Endothelial cell (in vitro differentiated cells): ENCODE measurements around the gene ST3GAL2. TPM values are rescaled to one million over a fixed set of nuclear protein-coding genes. Genes with fewer than 3 reads are reported as not detected.
"Not testable (repeated sequence)": the region's sequence is repeated elsewhere in the genome, so short reads cannot be mapped to it uniquely, and the experiment has no call there.

ENCODE experiments used
- DNase-seq: peaks from one replicate; pipeline ENCODE4 v3.0.0; 2021; ENCODE audit warnings: low spot score
- H3K27ac Mint-ChIP-seq: one replicate; pipeline ENCODE4 v1.8.0; 2021; ENCODE audit warnings: mixed read lengths, inconsistent platforms; ENCODE audit not compliant: unreplicated experiment
- H3K27me3 Mint-ChIP-seq: one replicate; pipeline ENCODE4 v1.8.0; 2021; ENCODE audit warnings: mild to moderate bottlenecking, moderate library complexity, mixed read lengths, inconsistent platforms; ENCODE audit not compliant: unreplicated experiment
- H3K36me3 Mint-ChIP-seq: one replicate; pipeline ENCODE4 v1.8.0; 2021; ENCODE audit warnings: mild to moderate bottlenecking, low read depth, mixed read lengths, inconsistent platforms; ENCODE audit not compliant: unreplicated experiment
- H3K4me1 Mint-ChIP-seq: one replicate; pipeline ENCODE4 v1.8.0; 2021; ENCODE audit warnings: mild to moderate bottlenecking, mixed read lengths, inconsistent platforms; ENCODE audit not compliant: unreplicated experiment
- H3K4me3 Mint-ChIP-seq: one replicate; pipeline ENCODE4 v1.8.0; 2021; ENCODE audit warnings: mild to moderate bottlenecking, mixed read lengths, inconsistent platforms; ENCODE audit not compliant: unreplicated experiment
- H3K9me3 Mint-ChIP-seq: one replicate; pipeline ENCODE4 v1.8.0; 2021; ENCODE audit warnings: mixed read lengths, inconsistent platforms; ENCODE audit not compliant: unreplicated experiment
- total RNA-seq: library from RNA; stranded (reverse); fragmentation: NEBNext Ultra II Directional; extraction: Animal tissue kit (Norgen Biotek cat#: 25700); gene quantifications from one replicate; pipeline ENCODE4 v1.2.1, GENCODE V29; 2021; ENCODE audit not compliant: unreplicated experiment
- TF ChIP-seq, protein P1 (sequence below): fragments of 200-600 bp; sonication (generic); IDR thresholded peaks from one replicate; pipeline ENCODE4 v1.5.0; 2021; ENCODE audit warnings: antibody characterized with exemption; ENCODE audit not compliant: unreplicated experiment

ST3GAL2 gene
- total RNA-seq, 1 donor from 2014 or later: 87.0 TPM

DNA sequence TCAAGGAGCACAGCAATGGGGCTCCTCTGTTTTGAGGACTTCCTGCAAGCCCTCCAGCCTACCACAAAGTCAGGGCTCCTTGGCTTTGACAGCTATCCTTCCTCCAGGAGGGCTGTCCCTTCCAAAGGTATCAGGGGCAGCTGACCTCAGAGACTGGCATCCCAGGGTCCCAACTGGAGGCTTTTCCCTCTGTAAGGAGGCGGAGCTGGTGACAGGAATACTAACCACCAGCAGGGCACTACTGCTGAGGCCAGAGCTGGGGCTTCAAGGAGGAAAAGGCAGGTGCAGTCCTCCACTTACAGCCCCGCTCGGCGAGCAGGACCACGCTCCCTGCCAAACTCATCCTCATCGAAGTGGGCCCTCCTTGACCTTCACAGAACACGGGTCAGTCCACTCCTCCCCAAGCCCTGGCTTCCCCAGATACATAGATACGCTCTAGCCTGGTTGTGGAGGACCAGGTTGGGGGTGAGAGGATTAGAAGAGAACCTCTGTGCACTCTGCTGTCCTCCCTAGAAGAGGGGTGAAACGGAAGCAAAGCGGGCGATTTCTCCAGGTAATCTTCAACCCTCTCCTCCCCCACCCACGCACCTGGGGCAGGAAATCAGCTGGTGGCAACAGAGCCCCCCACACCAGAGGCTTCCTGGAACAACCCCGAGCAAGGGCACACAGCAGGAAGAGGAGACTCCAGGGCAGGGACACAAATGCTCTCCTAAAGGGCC is 20.5 kb downstream of the ST3GAL2 start:
- no peak for DNase-seq
- no peaks in the 10 kb centered on the region for H3K9me3 Mint-ChIP-seq
- peaks cover 14% of the 10 kb centered on the region for H3K27me3 Mint-ChIP-seq
- TF ChIP-seq, protein P1, sequence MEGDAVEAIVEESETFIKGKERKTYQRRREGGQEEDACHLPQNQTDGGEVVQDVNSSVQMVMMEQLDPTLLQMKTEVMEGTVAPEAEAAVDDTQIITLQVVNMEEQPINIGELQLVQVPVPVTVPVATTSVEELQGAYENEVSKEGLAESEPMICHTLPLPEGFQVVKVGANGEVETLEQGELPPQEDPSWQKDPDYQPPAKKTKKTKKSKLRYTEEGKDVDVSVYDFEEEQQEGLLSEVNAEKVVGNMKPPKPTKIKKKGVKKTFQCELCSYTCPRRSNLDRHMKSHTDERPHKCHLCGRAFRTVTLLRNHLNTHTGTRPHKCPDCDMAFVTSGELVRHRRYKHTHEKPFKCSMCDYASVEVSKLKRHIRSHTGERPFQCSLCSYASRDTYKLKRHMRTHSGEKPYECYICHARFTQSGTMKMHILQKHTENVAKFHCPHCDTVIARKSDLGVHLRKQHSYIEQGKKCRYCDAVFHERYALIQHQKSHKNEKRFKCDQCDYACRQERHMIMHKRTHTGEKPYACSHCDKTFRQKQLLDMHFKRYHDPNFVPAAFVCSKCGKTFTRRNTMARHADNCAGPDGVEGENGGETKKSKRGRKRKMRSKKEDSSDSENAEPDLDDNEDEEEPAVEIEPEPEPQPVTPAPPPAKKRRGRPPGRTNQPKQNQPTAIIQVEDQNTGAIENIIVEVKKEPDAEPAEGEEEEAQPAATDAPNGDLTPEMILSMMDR: no peak
- H3K36me3 Mint-ChIP-seq: peaks cover 11% of the 10 kb centered on the region
- peaks cover 65% of the 10 kb centered on the region for H3K4me1 Mint-ChIP-seq
- H3K4me3 Mint-ChIP-seq: no peak overlapping the region
- peak overlapping the region; percentile 30 for H3K27ac Mint-ChIP-seq

DNA sequence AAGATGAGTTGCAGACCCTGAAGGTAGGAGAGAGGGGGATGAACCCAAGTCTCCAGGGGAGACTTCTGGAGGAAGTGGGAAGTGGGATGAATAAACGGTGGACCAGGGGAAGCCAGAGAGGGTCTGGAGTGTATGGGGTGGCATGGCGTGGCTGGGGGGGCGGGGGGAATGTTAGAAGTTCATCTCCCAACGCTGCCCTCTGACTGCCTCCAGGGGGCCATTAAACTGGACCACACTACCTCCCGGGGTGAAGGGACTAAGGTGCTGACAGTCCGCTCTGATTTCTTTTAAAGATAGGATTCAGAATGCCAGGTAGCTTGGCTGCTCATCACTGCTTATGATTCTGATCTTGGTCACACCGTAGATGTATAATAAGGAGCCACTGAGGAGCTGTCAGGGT is 21.2 kb downstream of the ST3GAL2 start:
- DNase-seq: no peak
- H3K4me3 Mint-ChIP-seq: peak overlapping the region; percentile 59
- peaks cover 12% of the 10 kb centered on the region for H3K27me3 Mint-ChIP-seq
- no peaks in the 10 kb centered on the region for H3K9me3 Mint-ChIP-seq
- H3K36me3 Mint-ChIP-seq: peaks cover 11% of the 10 kb centered on the region
- no peak overlapping the region for H3K27ac Mint-ChIP-seq
- TF ChIP-seq, protein P1: no peak
- H3K4me1 Mint-ChIP-seq: peaks cover 59% of the 10 kb centered on the region

DNA sequence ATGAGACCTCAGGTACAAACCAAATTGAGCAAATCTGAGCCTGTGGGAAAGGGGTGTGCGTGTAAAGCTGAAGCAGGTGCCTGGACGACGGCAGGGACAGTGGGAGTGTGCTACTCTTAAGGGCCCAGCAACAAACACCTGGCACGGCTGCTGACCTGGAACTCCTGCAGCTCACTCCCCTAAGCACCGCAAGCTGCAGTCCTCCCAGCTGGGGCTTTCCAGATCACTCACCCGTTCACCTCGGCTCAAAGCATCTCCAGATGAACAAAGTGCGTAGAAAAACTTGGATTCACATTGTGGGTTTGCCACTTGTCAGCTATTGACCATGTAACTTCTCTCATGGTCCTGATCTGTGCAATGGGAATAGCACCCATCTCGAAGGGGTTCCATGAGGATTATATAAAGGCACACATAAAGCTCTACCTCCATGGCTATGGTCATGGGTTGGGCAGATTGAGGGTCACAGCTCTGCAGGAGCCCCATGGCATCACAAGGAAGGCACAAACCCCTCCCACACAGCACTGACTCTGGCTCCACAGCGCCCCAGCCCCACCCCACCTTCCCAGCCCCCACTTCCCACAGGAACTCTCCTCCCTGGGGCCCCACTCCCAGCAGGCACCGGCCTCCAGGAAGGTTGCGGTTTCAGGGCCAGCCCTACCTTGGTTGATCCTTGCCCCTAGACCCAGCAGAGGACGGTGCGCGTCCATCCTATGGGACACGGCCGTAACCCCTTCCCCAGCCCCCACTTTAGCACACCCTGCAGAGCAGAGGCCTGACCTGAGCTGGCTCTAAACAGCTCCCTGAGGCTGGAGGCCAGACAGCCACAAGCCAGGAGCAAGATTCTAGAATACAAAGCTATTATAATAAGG is 21.9 kb downstream of the ST3GAL2 start:
- H3K4me3 Mint-ChIP-seq: no peak overlapping the region
- TF ChIP-seq, protein P1: no peak
- H3K36me3 Mint-ChIP-seq: peaks cover 6% of the 10 kb centered on the region
- no peak for DNase-seq
- H3K9me3 Mint-ChIP-seq: no peaks in the 10 kb centered on the region
- peaks cover 8% of the 10 kb centered on the region for H3K27me3 Mint-ChIP-seq
- H3K4me1 Mint-ChIP-seq: peaks cover 55% of the 10 kb centered on the region
- H3K27ac Mint-ChIP-seq: no peak overlapping the region

DNA sequence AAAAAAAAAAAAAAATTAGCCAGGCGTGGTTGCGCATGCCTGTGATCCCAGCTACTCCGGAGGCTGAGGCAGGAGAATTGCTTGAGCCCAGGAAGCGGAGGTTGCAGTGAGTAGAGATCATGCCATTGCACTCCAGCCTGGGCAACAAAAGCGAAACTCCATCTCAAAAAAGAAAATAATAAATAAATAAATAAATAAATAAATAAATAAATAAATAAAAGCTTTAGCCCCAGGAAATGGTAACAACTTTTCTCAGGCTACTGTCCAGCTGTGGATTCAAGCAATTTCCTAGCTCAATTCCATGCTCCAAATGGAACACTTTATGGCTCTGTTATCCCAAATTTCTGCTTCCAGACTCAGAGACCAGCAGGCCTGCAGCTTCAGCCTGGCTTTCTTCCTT is 25.3 kb downstream of the ST3GAL2 start:
- not testable (repeated sequence) for H3K4me3 Mint-ChIP-seq, H3K36me3 Mint-ChIP-seq, DNase-seq, H3K27me3 Mint-ChIP-seq, H3K9me3 Mint-ChIP-seq, H3K27ac Mint-ChIP-seq
- H3K4me1 Mint-ChIP-seq: peaks cover 34% of the 10 kb centered on the region

DNA sequence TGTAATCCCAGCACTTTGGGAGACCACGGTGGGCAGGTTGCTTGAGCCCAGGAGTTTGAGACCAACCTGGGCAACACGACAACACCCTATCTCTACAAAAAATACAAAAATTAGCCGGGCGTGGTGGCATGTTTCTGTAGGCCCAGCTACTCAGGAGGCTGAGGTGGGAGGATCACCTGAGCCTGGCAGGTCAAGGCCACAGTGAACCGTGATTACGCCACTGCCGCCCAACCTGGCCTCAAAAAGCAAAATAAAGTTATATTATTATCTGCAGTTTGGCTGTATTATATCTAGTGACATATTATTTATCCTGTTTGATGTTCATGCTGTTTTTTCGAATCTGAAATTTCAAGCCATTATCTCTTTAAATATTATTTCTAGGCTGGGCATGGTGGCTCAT is 26.5 kb downstream of the ST3GAL2 start:
- Mint-ChIP-seq H3K27ac (no peak overlapping the region), H3K36me3 (peaks cover 10% of the 10 kb centered on the region), H3K9me3 (no peaks in the 10 kb centered on the region), H3K4me3 (no peak overlapping the region), H3K27me3 (peaks cover 8% of the 10 kb centered on the region), H3K4me1 (peaks cover 28% of the 10 kb centered on the region)
- DNase-seq: no peak
- TF ChIP-seq, protein P1: no peak
